Stromal cell of bone marrow (primary cell): ENCODE measurements around the gene HSFX2.
A peak's percentile ranks its signal among the peaks of the same experiment; 100 is the strongest.
"Not testable (repeated sequence)": the region's sequence is repeated elsewhere in the genome, so short reads cannot be mapped to it uniquely, and the experiment has no call there.

Experiments used
- DNase-seq: peaks from one replicate; pipeline ENCODE4 v3.0.0-alpha.2; 2012; ENCODE audit warnings: low read depth

Gene HSFX2, protein sequence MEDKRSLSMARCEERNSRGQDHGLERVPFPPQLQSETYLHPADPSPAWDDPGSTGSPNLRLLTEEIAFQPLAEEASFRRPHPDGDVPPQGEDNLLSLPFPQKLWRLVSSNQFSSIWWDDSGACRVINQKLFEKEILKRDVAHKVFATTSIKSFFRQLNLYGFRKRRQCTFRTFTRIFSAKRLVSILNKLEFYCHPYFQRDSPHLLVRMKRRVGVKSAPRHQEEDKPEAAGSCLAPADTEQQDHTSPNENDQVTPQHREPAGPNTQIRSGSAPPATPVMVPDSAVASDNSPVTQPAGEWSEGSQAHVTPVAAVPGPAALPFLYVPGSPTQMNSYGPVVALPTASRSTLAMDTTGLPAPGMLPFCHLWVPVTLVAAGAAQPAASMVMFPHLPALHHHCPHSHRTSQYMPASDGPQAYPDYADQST

DNA sequence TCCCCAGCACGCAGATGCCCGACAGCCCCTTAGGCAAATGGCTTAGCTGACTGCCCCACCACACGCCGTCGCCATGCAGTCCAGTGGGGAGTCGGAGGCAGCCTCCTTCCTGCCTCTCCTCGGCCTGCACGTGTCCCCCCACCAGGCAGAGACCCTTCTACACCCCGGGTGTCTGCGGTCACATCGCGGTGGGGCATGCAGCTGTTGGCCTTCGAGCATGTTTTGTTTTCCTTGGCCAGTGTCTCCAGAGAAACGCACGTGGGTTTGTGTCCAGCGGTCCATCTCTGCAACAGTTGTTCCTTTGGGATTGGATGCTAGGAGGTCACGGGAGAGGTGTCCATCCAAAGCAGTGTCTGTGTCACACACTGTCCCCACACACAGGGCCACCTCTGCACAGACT lies at the start of gene HSFX2:
Gene HSFX2 (minus strand): TSS at position 101 of the 400 bp plus-strand sequence. CDS start 614 bp downstream, outside the sequence.
- not testable (repeated sequence) for DNase-seq

DNA sequence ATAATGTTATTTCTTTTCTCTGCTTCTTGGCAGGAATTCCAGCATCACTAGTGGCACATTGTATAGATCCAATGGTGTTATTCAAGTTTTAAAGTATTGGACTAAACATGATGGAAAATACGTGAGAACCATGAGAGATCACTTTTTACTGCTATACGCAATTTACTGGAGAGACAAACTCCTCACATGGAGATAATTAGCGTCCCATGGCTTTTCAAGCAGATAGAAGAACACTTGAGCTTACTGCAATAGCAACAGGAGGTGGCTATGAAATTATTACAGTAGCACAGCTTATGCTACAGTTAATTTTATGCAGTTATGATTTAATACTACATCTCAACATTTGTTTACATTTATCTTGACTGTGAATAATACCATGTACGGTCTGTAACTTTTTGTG lies 48.4 kb upstream of the HSFX2 start:
- DNase-seq, result no peak

DNA sequence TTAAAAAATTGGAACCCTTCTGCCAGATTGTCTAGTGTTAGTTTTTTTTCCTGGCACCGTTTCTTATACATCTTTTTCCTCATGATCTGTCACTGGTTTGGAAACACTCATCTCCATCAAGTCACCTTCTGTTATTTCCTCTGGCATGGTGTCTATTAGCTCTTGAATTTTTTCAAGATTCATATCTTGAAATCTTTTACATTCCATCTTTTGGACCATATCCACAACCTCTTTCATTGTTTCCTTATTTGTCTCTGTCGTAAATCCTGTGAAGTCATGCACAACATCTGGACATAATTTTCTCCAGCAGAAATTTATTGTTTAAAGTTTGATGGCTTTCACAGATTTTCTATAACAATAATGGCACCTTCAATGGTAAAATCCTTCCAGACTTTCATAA lies 46.7 kb upstream of the HSFX2 start:
- DNase-seq, result no peak

DNA sequence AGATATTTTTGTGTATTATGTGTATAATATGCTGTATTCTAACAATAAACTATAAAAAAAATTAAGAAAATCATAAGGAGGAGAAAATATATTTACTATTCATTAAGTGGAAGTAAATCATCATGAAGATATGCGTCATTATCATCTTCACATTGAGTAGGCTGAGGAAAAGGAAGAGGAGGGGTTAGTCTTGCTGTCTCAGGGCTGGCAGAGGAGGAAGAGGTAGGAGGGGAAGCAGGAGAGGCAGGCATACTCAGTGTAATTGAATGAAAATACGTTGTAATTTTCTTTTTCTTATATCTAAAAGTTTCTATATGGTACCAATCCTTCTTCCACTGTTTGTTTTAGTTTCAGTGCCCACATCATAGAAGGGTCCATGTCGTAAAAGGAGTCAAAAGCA lies 46.3 kb upstream of the HSFX2 start:
- DNase-seq, result no peak

DNA sequence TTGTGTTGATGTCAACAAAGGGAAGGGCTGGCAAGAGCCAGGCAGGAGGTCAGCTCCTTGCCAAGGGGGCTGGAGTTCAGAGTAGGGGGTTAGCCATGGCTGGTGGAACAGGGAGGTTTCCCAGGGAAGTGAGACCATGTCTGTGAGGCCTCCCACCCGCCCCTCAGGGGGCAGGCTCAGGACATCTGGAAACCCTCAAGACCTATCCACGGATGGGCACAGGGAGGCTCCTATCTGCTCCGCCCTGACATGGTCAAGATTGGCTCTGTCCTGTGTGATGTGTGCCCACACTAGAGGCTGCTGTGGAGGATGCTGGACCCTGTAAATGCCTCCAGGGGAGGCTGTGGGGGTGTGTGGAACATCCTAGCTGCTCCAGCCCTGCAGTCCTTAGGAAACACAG lies 44.5 kb upstream of the HSFX2 start:
- no peak for DNase-seq

DNA sequence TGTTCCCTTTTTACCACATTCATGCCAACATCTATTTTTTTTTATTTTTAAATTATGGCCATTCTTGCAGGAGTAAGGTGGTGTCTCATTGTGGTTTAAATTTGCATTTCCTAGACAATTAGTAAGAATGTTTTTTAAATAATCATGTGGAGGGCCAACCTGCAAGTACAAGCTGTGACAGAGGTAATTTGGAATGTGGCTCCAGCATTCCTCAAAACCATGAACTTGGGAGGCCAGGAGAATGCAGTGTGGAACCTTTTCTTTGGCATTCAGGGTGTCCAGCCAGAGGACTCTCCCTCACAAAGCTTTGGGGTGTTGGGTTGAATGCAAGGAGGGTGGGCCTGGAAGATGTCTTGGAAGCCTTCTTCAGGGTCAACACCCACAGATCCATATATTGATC lies 43.7 kb upstream of the HSFX2 start:
- DNase-seq, result no peak

DNA sequence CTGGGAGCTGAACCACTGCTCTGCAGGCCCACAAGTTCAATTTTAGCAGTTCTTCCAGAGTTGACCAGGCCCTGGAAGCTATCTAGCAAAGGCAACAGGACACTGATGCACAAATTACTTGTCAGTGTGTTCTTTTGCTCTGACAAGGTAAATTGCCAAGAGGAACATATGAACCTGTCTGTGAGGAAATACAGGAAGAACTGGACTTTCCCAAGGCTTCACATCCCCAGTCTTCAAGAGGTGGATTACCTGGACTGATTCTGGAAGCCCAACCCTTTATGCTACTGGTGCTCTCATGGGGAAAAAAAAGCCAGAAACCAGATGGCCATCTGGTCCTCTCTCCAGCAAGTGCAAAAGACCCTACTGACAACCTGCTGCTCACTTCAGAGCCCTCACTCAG lies 38.4 kb upstream of the HSFX2 start:
- no peak for DNase-seq

DNA sequence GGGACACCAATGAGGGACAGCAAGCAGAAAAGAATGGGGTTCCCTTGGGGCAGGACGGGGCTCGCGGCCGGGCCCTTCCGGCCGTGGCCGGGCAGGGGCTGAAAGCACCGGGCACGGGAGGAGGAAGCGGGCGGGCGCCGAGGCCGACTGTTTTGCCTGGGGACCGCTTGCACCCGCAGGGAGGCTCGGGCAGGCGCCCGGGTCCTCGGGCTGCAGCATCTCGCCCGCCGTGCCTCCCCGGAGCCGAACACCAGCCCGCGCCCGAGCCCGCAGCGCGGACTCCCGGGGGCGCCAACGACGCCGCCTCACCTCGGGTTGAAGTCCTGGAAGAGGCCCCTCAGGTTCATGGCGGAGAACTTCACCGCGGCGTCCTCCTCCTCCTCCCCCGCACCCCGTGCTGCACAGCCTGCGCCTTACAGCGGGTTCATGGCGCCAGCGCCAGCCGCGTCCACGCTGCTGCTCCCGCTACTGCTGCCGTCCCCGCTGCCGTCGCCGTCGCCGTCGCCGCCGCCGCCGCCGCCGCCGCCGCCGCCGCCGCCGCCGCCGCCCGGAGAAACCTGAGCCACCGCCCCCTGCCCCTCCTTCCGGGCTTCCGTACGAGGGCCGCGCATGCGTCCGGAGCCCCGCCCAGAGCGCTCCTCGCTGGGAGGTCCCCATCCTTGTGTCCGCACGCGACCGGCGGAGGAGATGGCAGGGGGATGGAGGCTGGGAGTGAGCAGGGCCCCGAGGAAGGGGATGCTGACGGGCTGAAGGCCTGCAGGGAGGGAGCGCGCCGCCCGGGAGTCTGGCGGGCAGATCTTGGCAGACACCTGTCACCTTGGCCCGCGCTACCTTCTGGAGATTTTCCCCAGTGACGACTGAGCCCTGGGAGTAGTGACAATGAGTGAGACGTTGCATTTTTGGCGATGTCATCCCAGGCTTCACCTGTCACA lies 36.4 kb upstream of the HSFX2 start, which contains the start of gene TMEM185A:
Gene TMEM185A (minus strand): TSS at position 559 of the 932 bp plus-strand sequence. CDS start 212 bp downstream, at position 347.
- no peak for DNase-seq

DNA sequence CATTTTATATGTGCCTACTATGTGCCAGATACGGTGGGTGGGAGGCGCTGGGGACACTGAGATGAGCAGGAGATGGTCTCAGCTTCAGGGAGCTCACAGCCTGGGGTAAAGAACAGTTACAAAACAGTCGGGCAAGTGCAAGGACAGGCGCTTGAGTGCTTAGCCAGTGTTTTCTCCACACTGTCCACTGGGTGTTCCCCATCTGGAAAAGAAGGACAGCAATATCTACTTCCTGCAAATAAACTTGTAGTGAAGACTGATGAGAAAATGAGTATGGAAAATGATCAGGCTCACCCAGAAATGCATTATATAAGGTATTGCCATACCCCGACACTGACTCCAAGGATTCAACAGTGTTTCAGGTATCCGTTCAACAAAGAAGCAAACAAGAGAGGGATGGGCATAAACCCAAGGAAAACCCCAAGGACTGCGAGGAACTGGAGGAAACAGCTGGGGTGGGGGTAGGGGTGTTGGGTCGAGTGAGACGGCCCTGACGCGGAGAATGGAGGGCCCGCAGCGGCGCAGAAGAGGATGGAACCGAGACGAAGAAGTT lies 35.6 kb upstream of the HSFX2 start:
- DNase-seq, result peak; percentile 20

DNA sequence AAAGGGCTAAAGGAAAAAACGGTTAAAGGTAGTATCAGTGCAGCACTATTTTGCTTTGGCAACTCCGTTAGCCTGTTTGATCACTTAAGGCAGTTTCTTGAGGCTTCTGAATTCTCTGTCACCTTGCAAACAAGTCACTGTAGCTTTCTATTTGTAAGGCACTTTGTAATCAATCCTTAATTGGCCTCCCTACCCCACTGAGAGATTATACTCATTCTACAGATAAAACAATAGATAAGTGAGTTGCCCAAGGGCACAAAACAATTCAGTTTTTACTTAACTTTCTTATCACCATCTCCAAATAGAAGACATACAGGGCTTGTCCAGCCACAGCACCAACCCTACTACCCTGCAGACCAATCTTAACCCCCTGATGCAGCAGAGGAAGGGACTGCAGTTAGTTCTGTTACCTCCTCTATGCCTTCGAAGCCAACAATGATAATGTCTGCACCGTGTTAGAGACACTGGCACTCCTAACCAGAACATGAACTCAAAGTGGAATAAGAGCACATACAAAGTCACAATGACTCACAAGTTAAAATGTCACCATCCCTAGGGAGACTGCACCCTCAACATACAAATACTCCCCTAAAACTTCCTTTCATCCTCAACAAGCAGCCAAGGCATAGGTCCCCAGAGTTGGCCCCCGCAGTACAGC lies 34.7 kb upstream of the HSFX2 start:
- no peak for DNase-seq

DNA sequence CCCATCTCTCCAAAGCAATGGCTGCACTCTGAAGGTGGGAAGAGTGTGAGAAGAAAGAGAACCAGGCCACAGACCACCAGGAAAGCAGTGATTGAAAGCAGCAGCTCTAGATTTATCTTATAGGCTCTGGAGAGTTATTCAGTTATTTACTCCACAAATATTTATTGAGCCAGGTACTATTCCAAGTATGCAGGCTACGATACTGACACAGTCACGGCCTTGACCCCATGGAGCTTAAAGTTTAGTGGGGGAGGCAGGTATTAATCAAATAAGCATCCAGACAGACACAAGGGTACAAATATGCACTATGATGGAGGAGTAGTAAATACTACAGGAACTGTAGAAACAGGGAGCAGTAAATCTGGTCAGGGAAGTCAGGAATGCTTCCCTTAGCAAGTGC lies 33.7 kb upstream of the HSFX2 start:
- no peak for DNase-seq

DNA sequence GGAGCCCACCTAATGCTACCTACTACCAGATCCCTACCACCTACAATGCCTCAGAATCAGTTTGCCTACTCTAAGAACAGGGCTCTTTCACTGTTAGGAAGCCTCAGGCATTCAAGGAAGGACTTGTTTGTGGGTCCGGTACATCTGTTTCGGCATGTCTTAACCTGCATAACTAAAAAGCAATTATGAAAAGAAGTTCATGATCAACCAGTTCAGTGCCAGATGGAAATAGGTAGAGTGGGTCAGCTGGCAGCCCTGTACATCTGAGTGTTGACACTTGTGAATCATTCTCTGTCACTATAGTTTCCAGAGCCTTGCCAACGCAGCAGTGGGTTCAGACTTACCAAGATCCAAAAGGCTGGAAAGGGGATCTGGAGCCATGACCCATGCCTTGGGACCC lies 33.2 kb upstream of the HSFX2 start:
- DNase-seq, result no peak

DNA sequence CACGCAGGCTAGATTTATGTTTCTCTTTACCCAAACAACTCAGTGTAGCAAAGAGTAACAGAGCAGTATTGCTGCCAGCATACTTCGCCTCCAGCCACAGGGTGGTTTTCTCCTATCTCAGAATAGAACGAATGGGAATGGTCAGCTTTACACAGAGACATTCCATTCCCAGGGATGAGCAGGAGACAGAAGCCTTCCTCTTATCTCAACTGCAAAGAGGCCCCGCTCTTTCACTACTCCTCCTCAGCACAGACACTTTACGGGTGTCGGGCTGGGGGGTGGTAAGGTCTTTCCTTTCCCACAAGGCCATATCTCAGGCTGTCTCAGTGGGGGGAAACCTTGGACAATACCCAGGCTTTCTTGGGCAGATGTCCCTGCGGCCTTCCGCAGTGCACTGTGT lies 31.7 kb upstream of the HSFX2 start:
- not testable (repeated sequence) for DNase-seq

DNA sequence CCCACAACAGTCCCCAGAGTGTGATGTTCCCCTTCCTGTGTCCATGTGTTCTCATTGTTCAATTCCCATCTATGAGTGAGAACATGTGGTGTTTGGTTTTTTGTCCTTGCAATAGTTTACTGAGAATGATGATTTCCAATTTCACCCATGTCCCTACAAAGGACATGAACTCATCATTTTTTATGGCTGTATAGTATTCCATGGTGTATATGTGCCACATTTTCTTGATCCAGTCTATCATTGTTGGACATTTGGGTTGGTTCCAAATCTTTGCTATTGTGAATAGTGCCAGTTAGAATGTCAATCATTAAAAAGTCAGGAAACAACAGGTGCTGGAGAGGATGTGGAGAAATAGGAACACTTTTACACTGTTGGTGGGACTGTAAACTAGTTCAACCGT lies 24.5 kb upstream of the HSFX2 start:
- not testable (repeated sequence) for DNase-seq

DNA sequence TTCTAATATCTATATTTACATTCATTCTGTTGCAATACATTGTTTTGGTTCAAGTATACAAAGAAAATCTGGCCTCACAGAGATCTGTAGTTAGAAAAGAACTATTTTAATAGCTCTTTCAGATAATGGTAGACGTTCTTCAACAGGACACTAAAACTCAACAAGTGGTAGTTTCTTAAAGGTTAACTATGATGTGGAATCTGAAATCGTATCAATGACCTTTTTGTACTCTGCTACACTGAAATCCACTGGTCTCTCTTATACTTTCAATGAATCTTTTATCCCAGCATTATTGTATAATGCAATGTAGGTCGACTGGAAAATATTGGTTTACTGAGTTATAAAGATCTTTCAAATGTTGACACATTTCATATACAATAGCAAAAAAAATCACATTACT lies 23.8 kb upstream of the HSFX2 start:
- no peak for DNase-seq

DNA sequence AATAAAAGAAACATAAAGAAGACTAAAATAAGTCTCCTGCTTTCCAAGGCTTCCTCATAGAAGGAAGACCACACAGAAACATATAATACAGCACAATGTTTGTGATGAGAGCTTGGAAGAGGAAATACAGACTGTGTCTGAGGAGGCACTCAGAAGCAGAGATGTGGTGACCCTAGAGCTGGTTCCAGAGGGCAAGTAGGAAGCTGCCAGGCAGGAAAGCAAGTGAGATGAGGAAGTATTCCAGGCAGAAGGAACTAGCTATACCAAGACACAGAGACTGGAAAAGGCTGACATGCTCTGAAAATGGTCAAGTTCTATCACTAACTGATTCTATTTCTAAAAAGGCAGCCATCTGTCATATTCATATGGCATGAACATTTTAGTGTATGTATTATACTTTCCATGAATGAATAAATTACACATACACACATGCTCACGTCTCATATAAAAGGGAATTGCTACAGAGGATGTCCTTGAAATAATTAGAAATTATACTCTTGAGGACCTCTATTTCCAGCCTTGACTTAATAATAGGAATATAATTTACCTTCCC lies 16.6 kb upstream of the HSFX2 start:
- no peak for DNase-seq

DNA sequence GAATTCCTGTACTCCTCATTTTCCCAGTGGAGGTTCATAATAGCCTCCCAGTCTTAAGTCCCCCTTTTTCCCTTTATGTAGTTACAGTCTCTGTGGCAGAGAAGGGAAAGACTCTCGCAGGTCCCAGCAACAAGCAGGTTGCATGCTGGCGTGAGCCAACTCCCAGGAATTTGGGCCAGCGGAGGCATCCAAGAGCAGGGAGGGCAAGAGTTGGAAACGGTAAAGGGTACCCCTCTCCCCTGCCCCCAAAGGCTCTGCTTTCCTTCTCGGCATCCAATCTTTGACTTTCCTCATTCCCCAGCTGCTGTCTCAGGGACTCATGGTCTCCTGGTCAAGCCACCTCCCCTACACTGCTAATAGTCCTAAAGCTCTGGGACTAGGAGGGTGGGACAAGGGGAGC lies 15.4 kb upstream of the HSFX2 start:
- DNase-seq, result no peak

DNA sequence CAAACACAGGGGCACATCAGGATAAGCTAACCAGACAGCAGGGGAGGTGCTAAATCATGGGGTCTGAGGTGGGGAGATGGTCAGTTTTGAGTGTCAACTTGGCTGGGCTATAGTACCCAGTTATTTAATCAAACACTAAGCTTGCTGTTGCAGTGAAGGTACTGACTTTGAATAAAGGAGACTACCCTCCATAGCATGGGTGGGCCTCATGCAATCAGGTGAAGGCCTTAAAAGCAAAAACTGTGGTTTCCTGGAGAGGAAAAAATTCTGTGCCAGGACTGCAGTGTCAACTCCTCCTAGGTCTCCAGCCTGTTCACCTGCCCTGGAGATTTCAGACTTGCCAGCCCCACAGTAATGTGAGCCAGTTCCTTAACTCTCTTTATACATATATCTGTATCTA lies 12.6 kb upstream of the HSFX2 start:
- DNase-seq, result no peak

DNA sequence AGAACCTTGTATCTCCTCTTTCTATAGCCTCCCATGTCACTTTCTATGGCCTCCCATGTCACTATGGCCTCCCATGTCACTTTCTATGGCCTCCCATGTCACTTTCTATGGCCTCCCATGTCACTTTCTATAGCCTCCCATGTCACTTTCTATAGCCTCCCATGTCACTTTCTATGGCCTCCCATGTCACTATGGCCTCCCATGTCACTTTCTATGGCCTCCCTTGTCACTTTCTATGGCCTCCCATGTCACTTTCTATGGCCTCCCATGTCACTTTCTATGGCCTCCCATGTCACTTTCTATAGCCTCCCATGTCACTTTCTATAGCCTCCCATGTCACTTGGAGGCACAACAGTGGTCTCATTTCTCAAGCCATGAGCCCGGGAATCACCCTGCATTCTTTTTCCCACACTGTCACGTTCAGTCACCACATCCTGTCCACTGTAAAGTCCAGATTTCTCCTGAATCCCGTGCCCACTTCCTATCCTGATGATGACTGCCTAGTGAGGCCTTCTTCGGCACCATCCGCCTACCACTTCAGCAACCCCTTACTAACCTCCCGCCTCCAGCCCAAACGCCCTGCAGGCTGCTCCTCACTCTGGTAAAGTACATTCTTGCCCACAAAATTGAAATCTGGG lies 10.3 kb upstream of the HSFX2 start:
- DNase-seq, result not testable (repeated sequence)

DNA sequence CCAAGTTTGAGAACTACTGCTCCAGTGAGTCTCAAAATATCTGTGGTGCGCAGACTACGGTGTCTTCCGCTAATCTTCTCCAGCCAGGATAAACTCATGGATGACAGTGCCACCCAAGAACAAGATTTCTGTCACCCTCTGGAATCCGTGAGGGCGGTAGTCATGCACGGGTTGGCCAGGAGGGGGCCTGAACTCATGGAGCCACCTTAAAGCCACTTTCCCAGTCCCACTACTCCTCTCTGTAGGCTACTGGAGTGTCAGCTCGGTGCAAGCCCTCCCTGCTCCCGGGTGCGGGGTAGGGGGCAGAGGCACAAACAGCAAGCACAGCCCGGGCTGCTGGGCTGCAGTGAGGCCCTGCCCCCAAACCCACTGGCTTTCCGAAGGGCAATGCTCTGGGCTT lies 3.5 kb upstream of the HSFX2 start:
- DNase-seq, result not testable (repeated sequence)

DNA sequence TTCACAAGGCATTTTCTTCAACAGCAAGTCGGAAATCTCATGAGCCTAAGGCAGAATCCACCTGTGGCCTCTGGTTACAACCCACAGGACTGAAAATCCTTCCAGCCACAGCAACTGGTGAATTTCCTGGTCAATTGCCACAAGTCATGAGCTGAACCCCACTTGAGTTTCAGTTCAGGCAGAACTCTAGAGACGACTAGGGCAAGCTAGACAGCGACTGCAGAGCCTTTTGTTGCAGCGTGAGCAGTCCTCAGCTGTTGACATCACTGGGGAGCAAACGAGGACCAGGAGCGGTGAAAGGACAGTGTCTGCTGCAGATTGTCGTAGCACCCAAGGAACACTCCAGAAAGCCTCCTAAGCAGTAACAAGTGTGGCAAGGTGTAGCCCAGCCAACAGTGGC lies 829 bp upstream of the HSFX2 start:
- not testable (repeated sequence) for DNase-seq
